Measurements from ENCODE around the gene CNTD1.

Gene CNTD1

DNA sequence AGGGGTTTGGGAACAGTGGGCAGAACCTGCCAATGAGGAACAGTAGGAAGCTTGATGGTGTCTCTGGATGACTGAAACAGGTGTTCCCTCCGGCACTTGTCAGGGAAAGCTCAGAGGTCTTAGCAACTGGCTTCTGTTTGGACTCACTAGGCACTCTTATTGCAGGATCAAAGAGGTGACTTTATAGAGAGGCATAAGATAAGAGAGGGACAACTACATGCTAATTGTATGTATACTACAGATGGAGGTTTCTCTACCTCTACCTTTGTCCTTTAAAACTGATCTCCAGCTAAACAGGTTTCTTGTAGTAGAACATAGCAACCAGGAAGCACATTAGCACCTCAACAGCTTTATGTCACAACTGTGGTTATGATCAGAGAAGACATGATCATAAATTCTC, 7.6 kb downstream of the CNTD1 start:
- DNase-seq: no peak

- no peak for DNase-seq
Measured at GRCh38 chr17:42809250-42809649, 10.6 kb downstream of the CNTD1 start.

DNA sequence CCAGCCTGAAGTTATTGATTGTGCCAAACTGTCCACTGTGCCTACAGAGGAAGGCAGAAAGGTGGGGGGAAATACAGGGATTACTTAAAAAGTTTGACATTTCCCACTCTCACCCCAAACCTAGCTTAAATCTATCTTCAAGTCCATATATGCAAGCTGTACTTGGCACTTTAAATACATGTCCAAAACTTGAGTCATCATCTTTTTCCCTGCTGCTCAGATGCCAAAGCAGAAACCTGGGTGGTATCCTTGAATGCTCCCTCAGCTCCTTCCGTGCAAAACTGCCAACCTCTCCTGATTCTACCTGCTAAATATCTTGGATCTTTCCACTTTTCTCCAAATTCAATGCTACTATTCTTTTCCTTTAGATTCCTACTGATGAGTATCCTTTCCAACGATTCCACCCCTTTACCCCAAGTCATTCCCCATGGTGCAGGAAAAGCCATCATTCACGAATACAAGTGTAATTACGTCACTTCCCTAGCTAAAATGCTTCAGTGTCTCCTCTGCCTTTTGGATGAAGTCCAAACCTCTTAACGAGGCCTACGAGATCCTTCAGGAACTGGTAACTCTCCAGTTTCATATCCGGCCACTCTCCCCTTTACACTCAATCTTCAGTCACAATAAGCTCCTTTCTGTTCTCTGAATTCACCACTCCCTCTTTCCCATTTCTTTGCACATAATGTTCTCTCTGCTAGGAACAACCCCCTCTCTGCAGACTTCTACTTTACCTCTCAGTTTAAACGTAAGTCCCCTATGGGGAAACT, 16.2 kb downstream of the CNTD1 start:
- no peak for DNase-seq

DNA sequence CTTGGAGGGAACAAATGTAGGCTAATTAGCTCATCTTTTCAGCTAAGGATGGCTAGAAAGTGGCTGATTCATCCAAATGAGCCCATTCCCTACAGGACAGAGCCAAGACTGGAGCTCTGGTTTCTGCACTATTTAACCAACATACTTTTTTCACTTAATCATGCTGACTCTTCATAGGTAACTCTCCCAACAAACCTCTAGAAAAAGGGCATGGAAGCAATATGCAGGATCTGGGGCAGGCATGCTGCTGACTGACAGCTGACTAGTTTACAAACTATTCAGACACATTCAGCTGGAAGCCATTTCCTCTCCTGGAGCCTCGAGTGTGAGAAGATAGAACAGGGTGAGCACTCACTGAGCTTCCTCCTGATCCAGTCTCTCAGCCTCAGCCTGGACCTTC, 19.2 kb downstream of the CNTD1 start:
- DNase-seq: no peak

DNA sequence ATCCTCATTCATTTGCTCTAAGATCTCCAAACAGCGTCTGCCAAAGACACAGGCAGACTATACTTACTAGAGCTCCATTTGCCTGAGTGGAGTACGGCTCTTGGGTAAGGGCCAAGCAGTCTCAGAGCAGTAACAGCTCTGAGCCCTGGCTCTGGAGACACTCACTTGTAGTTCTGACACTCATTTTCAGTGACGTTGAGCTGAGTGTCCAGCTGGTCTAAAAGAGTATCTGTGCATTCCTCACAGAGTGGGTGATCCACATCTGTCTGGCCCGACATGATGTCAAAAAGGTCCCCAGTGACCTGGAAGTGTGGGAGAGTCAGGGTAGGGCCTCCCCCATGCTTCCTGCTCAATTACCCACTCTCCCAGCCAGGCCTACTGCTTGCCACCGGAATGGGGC, 19.7 kb downstream of the CNTD1 start:
- DNase-seq: no peak

GRCh38 chr17:42819939-42820535, 21.4 kb downstream of the CNTD1 start:
- peak; percentile 79 to 90 (median 85) for DNase-seq

- no peak for DNase-seq
Measured at GRCh38 chr17:42821176-42821575, 22.5 kb downstream of the CNTD1 start.

DNA sequence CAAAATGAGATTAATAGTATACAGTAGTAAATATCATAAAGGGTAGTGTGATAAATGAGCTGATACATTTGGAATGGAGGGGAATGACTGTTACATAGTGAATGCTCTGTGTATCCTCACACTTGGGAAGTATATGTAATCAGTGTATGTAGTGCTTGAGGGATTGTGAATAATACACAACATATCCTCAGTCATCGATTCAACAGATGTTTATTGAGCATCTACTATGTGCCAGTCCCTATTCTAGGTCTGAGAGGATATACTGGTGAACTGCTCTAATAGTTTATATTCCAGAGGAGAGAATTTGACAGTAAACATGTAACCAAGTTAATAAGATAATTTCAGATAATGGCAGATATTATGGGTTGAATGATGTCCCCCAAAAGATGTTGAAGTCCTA, 28.8 kb downstream of the CNTD1 start:
- no peak for DNase-seq

DNA sequence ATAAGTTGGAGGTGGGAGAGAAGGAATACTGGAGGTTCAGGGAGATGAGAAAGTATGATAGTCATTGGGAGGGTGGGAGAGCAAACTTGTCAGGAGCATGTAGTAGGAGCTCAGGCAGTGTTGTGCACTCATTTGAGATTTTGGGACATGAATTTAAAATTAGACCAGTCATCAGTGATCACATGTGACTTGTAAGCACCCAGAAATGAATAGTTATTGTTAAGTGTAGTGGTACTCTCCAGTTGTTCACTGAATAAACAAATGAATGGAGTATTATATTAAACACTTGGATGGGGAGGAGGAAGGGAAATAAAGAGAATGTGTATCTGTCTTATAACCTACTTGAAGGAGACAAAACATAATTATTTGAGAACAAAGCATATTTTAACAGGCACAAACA, 32.3 kb downstream of the CNTD1 start:
- DNase-seq: no peak

GRCh38 chr17:42832213-42832933, 33.7 kb downstream of the CNTD1 start:
- no peak for DNase-seq

DNA sequence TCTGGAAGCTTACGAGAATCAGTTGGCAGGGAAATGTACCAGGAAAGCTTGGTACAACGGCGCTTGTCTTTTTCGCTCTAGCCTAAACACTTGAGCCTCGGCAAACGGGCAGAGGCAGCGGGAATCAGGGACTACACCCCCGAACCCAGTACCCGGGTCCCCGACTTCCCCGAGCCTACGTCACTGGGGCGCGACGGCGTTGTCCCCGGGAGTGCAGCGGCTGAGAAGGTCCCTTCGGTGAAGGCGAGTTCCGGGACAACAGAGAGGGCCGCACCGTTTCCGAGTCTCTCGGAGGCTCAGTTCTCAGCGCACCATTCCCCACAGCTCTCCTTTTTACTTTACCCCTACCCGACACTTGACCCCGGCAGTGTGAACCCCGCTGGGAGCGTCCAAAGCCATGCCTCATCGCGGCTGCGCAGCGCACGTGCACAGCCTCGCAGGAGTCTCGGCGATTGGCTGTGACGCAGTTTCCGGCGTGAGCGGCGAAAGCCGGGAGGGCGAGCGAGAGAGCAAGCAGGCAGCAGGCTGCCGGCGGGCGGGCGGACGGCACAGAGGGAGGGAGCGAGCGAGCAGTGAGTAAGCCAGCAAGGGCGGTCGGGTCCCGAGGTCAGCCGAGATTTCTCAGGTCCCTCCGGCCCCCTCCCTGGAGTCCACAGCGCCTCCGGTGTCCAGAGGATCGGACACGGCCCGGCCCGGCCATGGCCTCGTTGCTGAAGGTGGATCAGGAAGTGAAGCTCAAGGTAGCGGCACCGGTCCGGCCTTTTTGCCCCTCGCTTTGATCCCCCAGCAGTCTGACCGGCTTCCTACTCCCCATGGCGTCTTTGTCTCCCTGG, 34.5 kb downstream of the CNTD1 start, which contains the start of gene PSME3:
PSME3 (plus strand) TSS at position 464 of the 833 bp plus-strand sequence; CDS start at position 699, 235 bp downstream.
- peak; percentile 95 to 96 (median 96) for DNase-seq

- peak in 2 of 3 donors; percentile 19 to 39 for DNase-seq
Measured at GRCh38 chr17:42833767-42834422, 35.2 kb downstream of the CNTD1 start.

GRCh38 chr17:42835732-42836131, 37.1 kb downstream of the CNTD1 start:
- DNase-seq: no peak

GRCh38 chr17:42841975-42842685, 43.5 kb downstream of the CNTD1 start:
- no peak for DNase-seq

GRCh38 chr17:42843358-42843934, 44.8 kb downstream of the CNTD1 start:
- DNase-seq: peak; percentile 72 to 81 (median 75)

GRCh38 chr17:42844271-42844670, 45.6 kb downstream of the CNTD1 start, which contains the start of gene AOC2:
AOC2 (plus strand) TSS chr17:42844580; CDS start chr17:42844627, 47 bp downstream.
- no peak for DNase-seq

DNA sequence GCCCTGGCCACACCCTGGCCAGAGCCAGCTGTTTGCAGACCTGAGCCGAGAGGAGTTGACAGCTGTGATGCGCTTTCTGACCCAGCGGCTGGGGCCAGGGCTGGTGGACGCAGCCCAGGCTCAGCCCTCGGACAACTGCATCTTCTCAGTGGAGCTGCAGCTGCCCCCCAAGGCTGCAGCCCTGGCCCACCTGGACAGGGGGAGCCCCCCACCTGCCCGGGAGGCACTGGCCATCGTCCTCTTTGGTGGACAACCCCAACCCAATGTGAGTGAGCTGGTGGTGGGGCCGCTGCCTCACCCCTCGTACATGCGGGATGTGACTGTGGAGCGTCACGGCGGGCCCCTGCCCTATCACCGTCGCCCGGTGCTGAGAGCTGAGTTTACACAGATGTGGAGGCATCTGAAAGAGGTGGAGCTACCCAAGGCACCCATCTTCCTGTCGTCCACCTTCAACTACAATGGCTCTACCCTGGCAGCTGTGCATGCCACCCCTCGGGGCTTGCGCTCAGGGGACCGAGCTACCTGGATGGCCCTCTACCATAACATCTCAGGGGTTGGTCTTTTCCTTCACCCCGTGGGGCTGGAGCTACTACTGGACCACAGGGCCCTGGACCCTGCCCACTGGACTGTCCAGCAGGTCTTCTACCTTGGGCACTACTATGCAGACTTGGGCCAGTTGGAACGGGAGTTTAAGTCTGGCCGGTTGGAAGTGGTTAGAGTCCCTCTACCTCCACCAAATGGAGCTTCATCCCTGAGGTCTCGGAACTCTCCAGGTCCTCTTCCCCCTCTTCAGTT, 46.3 kb downstream of the CNTD1 start:
- DNase-seq: no peak

GRCh38 chr17:42845556-42845917, 46.9 kb downstream of the CNTD1 start:
- no peak for DNase-seq

- peak; percentile 60 to 79 (median 74) for DNase-seq
Measured at GRCh38 chr17:42845918-42846593, 47.4 kb downstream of the CNTD1 start.
